Measurements from ENCODE around the gene TSHZ2. TPM values are rescaled to one million over a fixed set of nuclear protein-coding genes. Genes with fewer than 3 reads are reported as not detected.

Gene TSHZ2
- total RNA-seq, 2 experiments from 2014 or later: 0.38 to 0.54 TPM

DNA sequence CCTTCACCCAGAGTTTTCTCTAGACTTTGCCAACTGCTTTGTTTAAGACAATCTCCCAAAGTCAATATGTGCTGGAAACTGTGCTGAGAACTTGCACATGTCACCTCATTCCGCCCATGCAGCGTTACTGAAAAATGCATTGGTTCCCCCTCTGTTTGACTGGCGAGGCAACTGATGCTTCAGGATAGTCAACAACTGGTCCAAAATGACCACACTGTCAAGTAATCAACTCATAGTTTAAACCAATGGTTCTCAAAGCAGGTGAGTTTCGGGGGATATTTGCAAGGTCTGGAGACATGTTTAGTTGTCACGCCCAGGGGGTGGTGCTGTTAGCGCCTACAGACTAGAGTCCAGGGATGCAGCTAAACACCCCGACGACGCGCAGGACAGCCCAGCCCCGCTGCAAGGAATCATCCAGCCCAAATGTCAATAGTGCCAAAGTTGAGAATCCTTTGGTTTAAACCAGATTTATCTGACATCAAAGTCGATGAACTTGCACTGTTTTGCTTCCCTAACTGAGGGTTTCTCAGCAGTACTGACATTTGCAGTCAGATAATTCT, 451.5 kb downstream of the TSHZ2 start:
- intact Hi-C loops (cut with micrococcal nuclease): no loop called here
- no peaks in the 10 kb centered on the region for H3K4me1 Mint-ChIP-seq (ENCODE audit: low read depth)
- ChIA-PET POLR2A (no interaction called here), CTCF (interaction anchor here (0.5 kb wide), 1 partner anchor 19 kb away, joined by 3 read pairs; no protein-coding TSS in a partner anchor)
- ATAC-seq (no peak), DNase-seq (no peak)
- peaks cover 4% of the 10 kb centered on the region for H3K27me3 Mint-ChIP-seq
- H3K4me3 Mint-ChIP-seq: no peak overlapping the region
- TF ChIP-seq, protein P1, sequence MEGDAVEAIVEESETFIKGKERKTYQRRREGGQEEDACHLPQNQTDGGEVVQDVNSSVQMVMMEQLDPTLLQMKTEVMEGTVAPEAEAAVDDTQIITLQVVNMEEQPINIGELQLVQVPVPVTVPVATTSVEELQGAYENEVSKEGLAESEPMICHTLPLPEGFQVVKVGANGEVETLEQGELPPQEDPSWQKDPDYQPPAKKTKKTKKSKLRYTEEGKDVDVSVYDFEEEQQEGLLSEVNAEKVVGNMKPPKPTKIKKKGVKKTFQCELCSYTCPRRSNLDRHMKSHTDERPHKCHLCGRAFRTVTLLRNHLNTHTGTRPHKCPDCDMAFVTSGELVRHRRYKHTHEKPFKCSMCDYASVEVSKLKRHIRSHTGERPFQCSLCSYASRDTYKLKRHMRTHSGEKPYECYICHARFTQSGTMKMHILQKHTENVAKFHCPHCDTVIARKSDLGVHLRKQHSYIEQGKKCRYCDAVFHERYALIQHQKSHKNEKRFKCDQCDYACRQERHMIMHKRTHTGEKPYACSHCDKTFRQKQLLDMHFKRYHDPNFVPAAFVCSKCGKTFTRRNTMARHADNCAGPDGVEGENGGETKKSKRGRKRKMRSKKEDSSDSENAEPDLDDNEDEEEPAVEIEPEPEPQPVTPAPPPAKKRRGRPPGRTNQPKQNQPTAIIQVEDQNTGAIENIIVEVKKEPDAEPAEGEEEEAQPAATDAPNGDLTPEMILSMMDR (IDR thresholded peaks at IDR 0.05): no peak
- no peaks in the 10 kb centered on the region for H3K9me3 Mint-ChIP-seq
- H3K36me3 Mint-ChIP-seq (ENCODE audit: low read depth): no peaks in the 10 kb centered on the region
- no peak overlapping the region for H3K27ac Mint-ChIP-seq

DNA sequence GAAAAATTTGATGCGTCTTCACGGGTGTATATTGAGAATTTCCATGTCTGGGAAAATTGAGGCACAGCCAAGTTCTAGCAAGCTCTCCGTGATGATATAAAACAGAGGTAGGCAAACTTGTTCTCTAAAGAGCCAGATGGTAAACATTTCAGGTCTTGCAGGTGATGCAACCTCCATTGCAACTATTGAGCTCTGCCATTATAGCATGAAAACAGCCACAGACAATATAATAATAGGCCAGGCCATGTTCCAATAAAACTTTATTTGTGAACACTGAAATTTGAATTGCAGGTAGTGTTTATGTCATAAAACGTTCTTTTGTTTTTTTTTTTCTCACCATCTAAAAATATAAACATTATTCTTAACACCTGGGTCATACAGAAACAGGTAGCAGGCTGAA, 453.3 kb downstream of the TSHZ2 start:
- ChIA-PET CTCF (no interaction called here), POLR2A (no interaction called here)
- Mint-ChIP-seq H3K9me3 (peaks cover 6% of the 10 kb centered on the region), H3K27ac (no peak overlapping the region), H3K4me1 (ENCODE audit: low read depth) (peaks cover 6% of the 10 kb centered on the region), H3K4me3 (no peak overlapping the region), H3K36me3 (ENCODE audit: low read depth) (peaks cover 1% of the 10 kb centered on the region), H3K27me3 (peaks cover 4% of the 10 kb centered on the region)
- no peak for ATAC-seq
- TF ChIP-seq, protein P1 (IDR thresholded peaks at IDR 0.05): no peak
- intact Hi-C loops (cut with micrococcal nuclease): no loop called here
- DNase-seq: no peak

- H3K4me3 Mint-ChIP-seq: no peak overlapping the region
- intact Hi-C loops (cut with micrococcal nuclease): no loop called here
- TF ChIP-seq, protein P1 (IDR thresholded peaks at IDR 0.05): no peak
- ATAC-seq (no peak), DNase-seq (no peak)
- H3K27ac Mint-ChIP-seq: no peak overlapping the region
- H3K4me1 Mint-ChIP-seq (ENCODE audit: low read depth): peaks cover 6% of the 10 kb centered on the region
- H3K27me3 Mint-ChIP-seq: peaks cover 4% of the 10 kb centered on the region
- H3K9me3 Mint-ChIP-seq: peaks cover 6% of the 10 kb centered on the region
- ChIA-PET POLR2A (no interaction called here), CTCF (no interaction called here)
- peaks cover 1% of the 10 kb centered on the region for H3K36me3 Mint-ChIP-seq (ENCODE audit: low read depth)
These were observed 453.8 kb downstream of the TSHZ2 start for GRCh38 chr20:53425941-53426340.

DNA sequence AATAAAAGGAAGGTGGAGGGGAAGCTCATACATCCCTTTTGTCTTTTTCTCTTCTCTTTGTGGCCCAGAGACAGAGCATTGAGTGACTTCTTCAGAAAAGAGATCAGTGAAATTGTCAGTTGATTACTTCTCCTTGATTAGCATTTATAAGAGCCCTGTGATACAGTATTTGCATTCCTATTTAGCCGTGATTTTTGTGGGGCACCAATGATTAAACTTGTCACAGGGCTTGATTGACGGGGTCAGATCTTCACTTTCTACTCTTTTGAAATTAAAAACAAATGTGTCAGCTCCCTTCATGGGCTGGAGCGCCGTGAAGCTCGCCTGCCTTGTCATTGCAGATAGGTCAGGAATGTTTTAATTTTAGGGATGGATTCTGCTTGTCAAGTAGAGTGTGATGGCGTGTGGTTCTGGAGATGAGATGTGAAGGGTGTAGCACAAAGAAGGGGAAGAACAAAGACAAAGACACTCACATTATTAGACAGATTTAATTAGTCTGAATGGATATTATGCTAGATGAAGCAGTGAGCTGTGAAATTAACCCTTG, 454.7 kb downstream of the TSHZ2 start:
- Mint-ChIP-seq H3K4me1 (ENCODE audit: low read depth) (peaks cover 6% of the 10 kb centered on the region), H3K9me3 (peaks cover 6% of the 10 kb centered on the region), H3K4me3 (no peak overlapping the region), H3K27ac (no peak overlapping the region), H3K36me3 (ENCODE audit: low read depth) (peaks cover 1% of the 10 kb centered on the region), H3K27me3 (peaks cover 4% of the 10 kb centered on the region)
- DNase-seq (no peak), ATAC-seq (no peak)
- TF ChIP-seq, protein P1 (IDR thresholded peaks at IDR 0.05): no peak
- ChIA-PET CTCF (no interaction called here), POLR2A (no interaction called here)
- intact Hi-C loops (cut with micrococcal nuclease): no loop called here

GRCh38 chr20:53427951-53428350, 455.8 kb downstream of the TSHZ2 start:
- POLR2A ChIA-PET: no interaction called here
- Mint-ChIP-seq H3K4me1 (ENCODE audit: low read depth) (peaks cover 6% of the 10 kb centered on the region), H3K36me3 (ENCODE audit: low read depth) (peaks cover 1% of the 10 kb centered on the region), H3K27me3 (peaks cover 4% of the 10 kb centered on the region), H3K9me3 (peaks cover 6% of the 10 kb centered on the region), H3K27ac (no peak overlapping the region), H3K4me3 (no peak overlapping the region)
- no peak for DNase-seq
- intact Hi-C loops (cut with micrococcal nuclease): no loop called here
- ATAC-seq: no peak
- CTCF ChIA-PET: no interaction called here
- TF ChIP-seq, protein P1 (IDR thresholded peaks at IDR 0.05): no peak
